ENCODE measurements around the gene MOB3A. TPM values are rescaled to one million over a fixed set of nuclear protein-coding genes. Genes with fewer than 3 reads are reported as not detected.

The MOB3A gene
- total and polyA plus RNA-seq, 4 experiments from 2014 or later, result 29.6 to 135 (median 122) TPM

Other genes starting within 250 kb of the MOB3A start
- 10 to 100 TPM; 57.1 to 57.3 TPM for gene REXO1, start 247.8 kb downstream of the MOB3A start, total RNA-seq
- 10 to 100 TPM in 1 of 2 donors, 1 to 10 TPM in 1; 1.5 to 11.9 TPM for gene REXO1, start 247.8 kb downstream of the MOB3A start, polyA plus RNA-seq
- gene KLF16, start 232.7 kb downstream of the MOB3A start, total RNA-seq, result 10 to 100 TPM; 17.9 to 19.3 TPM
- 1 to 10 TPM in 1 of 2 donors, under 1 TPM in 1; 0.39 to 1.3 TPM for gene KLF16, start 232.7 kb downstream of the MOB3A start, polyA plus RNA-seq
- gene ABHD17A, start 210.8 kb downstream of the MOB3A start, total RNA-seq, result 100 to 1,000 TPM; 106 to 109 TPM
- 100 to 1,000 TPM; 138 to 204 TPM for gene ABHD17A, start 210.8 kb downstream of the MOB3A start, polyA plus RNA-seq
- gene ADAT3, start 190.9 kb downstream of the MOB3A start, total RNA-seq, result 1 to 10 TPM; 3.7 to 4.9 TPM
- 1 to 10 TPM; 1.4 to 3.9 TPM for gene ADAT3, start 190.9 kb downstream of the MOB3A start, polyA plus RNA-seq
- 10 to 100 TPM; 23.4 to 29.1 TPM for gene SCAMP4, start 190.9 kb downstream of the MOB3A start, total RNA-seq
- 10 to 100 TPM in 1 of 2 donors, 1 to 10 TPM in 1; 9.8 to 15.5 TPM for gene SCAMP4, start 190.9 kb downstream of the MOB3A start, polyA plus RNA-seq
- gene CSNK1G2, start 155.2 kb downstream of the MOB3A start, total RNA-seq, result 100 to 1,000 TPM; 142 to 144 TPM
- 10 to 100 TPM; 11.3 to 56.7 TPM for gene CSNK1G2, start 155.2 kb downstream of the MOB3A start, polyA plus RNA-seq
- 10 to 100 TPM; 52.2 to 59.4 TPM for gene BTBD2, start 80.6 kb downstream of the MOB3A start, total RNA-seq
- gene BTBD2, start 80.6 kb downstream of the MOB3A start, polyA plus RNA-seq, result 1 to 10 TPM; 2.8 to 6.6 TPM
- 100 to 1,000 TPM; 194 to 195 TPM for gene MKNK2, start 45.1 kb downstream of the MOB3A start, total RNA-seq
- 10 to 100 TPM; 24.1 to 63.9 TPM for gene MKNK2, start 45.1 kb downstream of the MOB3A start, polyA plus RNA-seq
- 10 to 100 TPM; 18.6 to 22.1 TPM for gene IZUMO4, start 589 bp upstream of the MOB3A start, total RNA-seq
- 1 to 10 TPM in 1 of 2 donors, under 1 TPM in 1; 0.84 to 1.2 TPM for gene IZUMO4, start 589 bp upstream of the MOB3A start, polyA plus RNA-seq
- gene AP3D1, start 55.2 kb upstream of the MOB3A start, total RNA-seq, result 10 to 100 TPM; 80.6 to 87.2 TPM
- 10 to 100 TPM in 1 of 2 donors, 1 to 10 TPM in 1; 6.7 to 58.9 TPM for gene AP3D1, start 55.2 kb upstream of the MOB3A start, polyA plus RNA-seq
- gene DOT1L, start 67.6 kb upstream of the MOB3A start, total RNA-seq, result 10 to 100 TPM; 29.6 to 29.9 TPM
- under 1 TPM; 0.03 to 0.94 TPM for gene DOT1L, start 67.6 kb upstream of the MOB3A start, polyA plus RNA-seq
- gene PLEKHJ1, start 140.0 kb upstream of the MOB3A start, total RNA-seq, result 10 to 100 TPM; 64.9 to 65.3 TPM
- gene PLEKHJ1, start 140.0 kb upstream of the MOB3A start, polyA plus RNA-seq, result 100 to 1,000 TPM; 105 to 119 TPM
- gene SF3A2, start 140.5 kb upstream of the MOB3A start, total RNA-seq, result 100 to 1,000 TPM; 140 to 141 TPM
- 10 to 100 TPM in 1 of 2 donors, 1 to 10 TPM in 1; 8.3 to 37.8 TPM for gene SF3A2, start 140.5 kb upstream of the MOB3A start, polyA plus RNA-seq
- gene AMH, start 153.0 kb upstream of the MOB3A start, total RNA-seq, result 10 to 100 TPM in 1 of 2 experiments, 1 to 10 TPM in 1; 7.5 to 12.7 TPM
- gene AMH, start 153.0 kb upstream of the MOB3A start, polyA plus RNA-seq, result not detected
- gene JSRP1, start 160.1 kb upstream of the MOB3A start, total RNA-seq, result 1 to 10 TPM; 1.3 to 1.5 TPM
- gene JSRP1, start 160.1 kb upstream of the MOB3A start, polyA plus RNA-seq, result 1 to 10 TPM; 1.1 to 1.7 TPM
- gene PEAK3, start 185.8 kb upstream of the MOB3A start, total RNA-seq, result under 1 TPM in 1 of 2 experiments, not detected in 1; 0.11 TPM
- gene PEAK3, start 185.8 kb upstream of the MOB3A start, polyA plus RNA-seq, result under 1 TPM; 0.07 TPM
- gene LINGO3, start 211.8 kb upstream of the MOB3A start, total RNA-seq, result under 1 TPM; 0.73 to 0.75 TPM
- 1 to 10 TPM in 1 of 2 donors, under 1 TPM in 1; 0.46 to 7.1 TPM for gene LINGO3, start 211.8 kb upstream of the MOB3A start, polyA plus RNA-seq
- 100 to 1,000 TPM; 107 to 108 TPM for gene LSM7, start 232.3 kb upstream of the MOB3A start, total RNA-seq
- gene LSM7, start 232.3 kb upstream of the MOB3A start, polyA plus RNA-seq, result 100 to 1,000 TPM; 165 to 171 TPM
- 10 to 100 TPM; 76.8 to 82.8 TPM for gene SPPL2B, start 232.4 kb upstream of the MOB3A start, total RNA-seq
- gene SPPL2B, start 232.4 kb upstream of the MOB3A start, polyA plus RNA-seq, result 1 to 10 TPM; 6.2 to 9.4 TPM